Measurements from ENCODE around the gene USP31. TPM values are rescaled to one million over a fixed set of nuclear protein-coding genes. Genes with fewer than 3 reads are reported as not detected.

The USP31 gene
- total RNA-seq, 3 donors from 2014 or later = 6.7 to 40.7 (median 21.0) TPM

GRCh38 chr16:23160574-23160973 lies 11.3 kb upstream of the USP31 start:
- Histone ChIP-seq H3K27me3 (no peaks in the 10 kb centered on the region), H3K27ac (no peak overlapping the region), H3K9me3 (no peaks in the 10 kb centered on the region), H3K4me1 (no peaks in the 10 kb centered on the region), H3K36me3 (no peaks in the 10 kb centered on the region), H3K4me3 (no peak overlapping the region)
- intact Hi-C loops (cut with DNase I; ENCODE audit: low total_unique reads) = no loop called here
- no peak for DNase-seq (ENCODE audit: low spot score in 2 of 2)
- no peak for TF ChIP-seq POLR2AphosphoS5 (IDR thresholded peaks at IDR 0.05)
- TF ChIP-seq POLR2A (IDR thresholded peaks at IDR 0.05) = no peak
- TF ChIP-seq, protein P1, sequence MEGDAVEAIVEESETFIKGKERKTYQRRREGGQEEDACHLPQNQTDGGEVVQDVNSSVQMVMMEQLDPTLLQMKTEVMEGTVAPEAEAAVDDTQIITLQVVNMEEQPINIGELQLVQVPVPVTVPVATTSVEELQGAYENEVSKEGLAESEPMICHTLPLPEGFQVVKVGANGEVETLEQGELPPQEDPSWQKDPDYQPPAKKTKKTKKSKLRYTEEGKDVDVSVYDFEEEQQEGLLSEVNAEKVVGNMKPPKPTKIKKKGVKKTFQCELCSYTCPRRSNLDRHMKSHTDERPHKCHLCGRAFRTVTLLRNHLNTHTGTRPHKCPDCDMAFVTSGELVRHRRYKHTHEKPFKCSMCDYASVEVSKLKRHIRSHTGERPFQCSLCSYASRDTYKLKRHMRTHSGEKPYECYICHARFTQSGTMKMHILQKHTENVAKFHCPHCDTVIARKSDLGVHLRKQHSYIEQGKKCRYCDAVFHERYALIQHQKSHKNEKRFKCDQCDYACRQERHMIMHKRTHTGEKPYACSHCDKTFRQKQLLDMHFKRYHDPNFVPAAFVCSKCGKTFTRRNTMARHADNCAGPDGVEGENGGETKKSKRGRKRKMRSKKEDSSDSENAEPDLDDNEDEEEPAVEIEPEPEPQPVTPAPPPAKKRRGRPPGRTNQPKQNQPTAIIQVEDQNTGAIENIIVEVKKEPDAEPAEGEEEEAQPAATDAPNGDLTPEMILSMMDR (IDR thresholded peaks at IDR 0.05) = no peak

- intact Hi-C loops (cut with DNase I; ENCODE audit: low total_unique reads) = no loop called here
- no peaks in the 10 kb centered on the region for H3K27me3 ChIP-seq
- no peaks in the 10 kb centered on the region for H3K9me3 ChIP-seq
- no peak overlapping the region for H3K4me3 ChIP-seq
- H3K27ac ChIP-seq = no peak overlapping the region
- no peaks in the 10 kb centered on the region for H3K4me1 ChIP-seq
- H3K36me3 ChIP-seq = no peaks in the 10 kb centered on the region
- DNase-seq (ENCODE audit: low spot score in 2 of 2) = no peak
- TF ChIP-seq POLR2AphosphoS5 (IDR thresholded peaks at IDR 0.05) (no peak), POLR2A (IDR thresholded peaks at IDR 0.05) (no peak)
- TF ChIP-seq, protein P1 (IDR thresholded peaks at IDR 0.05) = no peak
Observed at GRCh38 chr16:23160082-23160481, 10.8 kb upstream of the USP31 start.

DNA sequence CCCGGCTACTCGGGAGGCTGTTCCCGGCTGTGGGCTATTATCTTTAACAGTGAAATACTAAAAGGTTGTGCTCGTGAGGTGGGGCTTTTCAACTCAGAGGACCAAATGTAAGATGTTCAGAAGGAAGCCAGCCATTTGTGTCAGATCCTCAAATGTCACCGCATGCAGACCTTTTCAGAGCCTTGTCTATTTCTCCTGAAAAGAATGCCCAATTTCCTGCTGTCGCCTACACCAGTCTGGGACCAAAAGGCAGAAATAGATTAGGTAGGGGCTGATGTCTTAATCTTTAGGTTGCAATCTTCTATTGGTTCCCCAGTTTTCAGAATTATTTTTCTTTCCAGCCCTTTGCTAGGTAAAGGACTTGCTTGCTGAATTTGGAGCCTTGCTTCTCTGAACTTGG lies 8.9 kb upstream of the USP31 start:
- H3K4me1 ChIP-seq = no peaks in the 10 kb centered on the region
- TF ChIP-seq, protein P1 (IDR thresholded peaks at IDR 0.05) = no peak
- TF ChIP-seq POLR2A (IDR thresholded peaks at IDR 0.05) = no peak
- no peak for TF ChIP-seq POLR2AphosphoS5 (IDR thresholded peaks at IDR 0.05)
- H3K9me3 ChIP-seq = no peaks in the 10 kb centered on the region
- no peaks in the 10 kb centered on the region for H3K27me3 ChIP-seq
- H3K36me3 ChIP-seq = no peaks in the 10 kb centered on the region
- H3K4me3 ChIP-seq = no peak overlapping the region
- DNase-seq (ENCODE audit: low spot score in 2 of 2) = no peak
- H3K27ac ChIP-seq = no peak overlapping the region
- intact Hi-C loops (cut with DNase I; ENCODE audit: low total_unique reads) = no loop called here

DNA sequence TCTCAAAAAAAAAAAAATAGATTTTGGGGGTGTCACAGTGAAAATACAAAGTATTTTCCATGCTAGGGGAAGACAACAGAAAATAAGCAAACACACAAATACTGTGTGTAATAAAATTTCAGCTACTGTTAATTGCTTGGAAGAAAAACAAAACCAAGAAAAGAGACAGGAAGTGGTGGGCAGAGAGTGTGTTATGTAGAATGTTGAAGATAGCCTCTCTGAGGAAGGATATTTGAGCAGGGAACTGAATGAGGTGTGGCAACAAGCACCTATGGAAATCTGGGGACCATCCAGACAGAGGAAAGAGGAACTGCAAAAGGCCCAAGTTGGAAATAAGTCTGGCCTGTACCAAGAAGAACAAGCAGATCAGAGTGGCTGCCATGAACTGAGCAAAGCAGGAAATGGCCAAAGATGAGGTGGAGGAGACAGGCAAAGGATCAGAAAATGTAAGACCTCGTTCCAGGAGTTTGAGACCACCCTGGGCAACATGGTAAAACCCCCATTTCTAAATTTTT lies 7.8 kb upstream of the USP31 start:
- DNase-seq (ENCODE audit: low spot score in 2 of 2) = no peak
- Histone ChIP-seq H3K27me3 (no peaks in the 10 kb centered on the region), H3K4me3 (no peak overlapping the region), H3K9me3 (no peaks in the 10 kb centered on the region), H3K36me3 (no peaks in the 10 kb centered on the region), H3K27ac (no peak overlapping the region), H3K4me1 (no peaks in the 10 kb centered on the region)
- intact Hi-C loops (cut with DNase I; ENCODE audit: low total_unique reads) = no loop called here
- TF ChIP-seq, protein P1 (IDR thresholded peaks at IDR 0.05) = no peak
- TF ChIP-seq POLR2AphosphoS5 (IDR thresholded peaks at IDR 0.05) (no peak), POLR2A (IDR thresholded peaks at IDR 0.05) (no peak)

DNA sequence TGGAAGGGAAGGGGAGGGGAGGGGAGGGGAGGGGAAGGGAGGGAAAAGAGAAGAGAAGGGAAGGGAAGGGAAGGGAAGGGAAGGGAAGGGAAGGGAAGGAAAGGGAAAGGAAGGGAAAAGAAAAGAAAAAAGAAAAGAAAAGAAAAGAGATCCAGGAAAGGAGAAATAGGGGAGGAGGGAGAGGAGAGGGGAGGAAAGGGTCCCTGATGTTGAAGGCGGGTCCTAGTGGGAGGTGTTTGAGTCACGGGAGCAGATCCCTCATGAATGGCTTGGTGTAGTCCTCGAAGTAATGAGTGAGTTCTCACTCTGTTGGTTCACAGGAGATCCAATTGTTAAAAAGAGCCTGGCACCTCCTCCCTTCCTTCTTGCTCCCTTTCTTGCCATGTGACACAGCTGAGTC lies 6.9 kb upstream of the USP31 start:
- Histone ChIP-seq H3K9me3 (no peaks in the 10 kb centered on the region), H3K4me3 (no peak overlapping the region), H3K27ac (no peak overlapping the region), H3K36me3 (no peaks in the 10 kb centered on the region), H3K27me3 (no peaks in the 10 kb centered on the region), H3K4me1 (no peaks in the 10 kb centered on the region)
- intact Hi-C loops (cut with DNase I; ENCODE audit: low total_unique reads) = no loop called here
- no peak for DNase-seq (ENCODE audit: low spot score in 2 of 2)
- no peak for TF ChIP-seq POLR2AphosphoS5 (IDR thresholded peaks at IDR 0.05)
- TF ChIP-seq, protein P1 (IDR thresholded peaks at IDR 0.05) = no peak
- TF ChIP-seq POLR2A (IDR thresholded peaks at IDR 0.05) = no peak
